Activated naive CD4-positive, alpha-beta T cell treated with anti-CD3 and anti-CD28 coated beads, Interleukin-2, amount 10 ng/mL, durations not matched to agents 7 days and 5 days (primary cell): ENCODE results near the gene DERL2.
"Not testable (repeated sequence)": the region's sequence is repeated elsewhere in the genome, so short reads cannot be mapped to it uniquely, and the experiment has no call there.

ENCODE experiments used
- CTCF ChIA-PET: fragments of 350-600 bp; sonication (Branson Sonifier 250); formaldehyde crosslinking; loops from one replicate; lab custom pipeline; 2021; ENCODE audit warnings: antibody characterized with exemption; lab: Charles Lee
- DNase-seq: peaks from one replicate; pipeline ENCODE4 v3.0.0-alpha.2; 2020
- H3K27ac Mint-ChIP-seq: one replicate; pipeline ENCODE4 v1.8.0; 2021; ENCODE audit warnings: mild to moderate bottlenecking, moderate library complexity, mixed read lengths
- H3K27me3 Mint-ChIP-seq: one replicate; pipeline ENCODE4 v1.8.0; 2021; ENCODE audit warnings: mild to moderate bottlenecking, mixed read lengths
- H3K36me3 Mint-ChIP-seq: one replicate; pipeline ENCODE4 v1.8.0; 2021; ENCODE audit warnings: mixed read lengths
- H3K4me1 Mint-ChIP-seq: one replicate; pipeline ENCODE4 v1.8.0; 2021; ENCODE audit warnings: mixed read lengths
- H3K4me3 Mint-ChIP-seq: one replicate; pipeline ENCODE4 v1.8.0; 2021; ENCODE audit warnings: mild to moderate bottlenecking, moderate library complexity, mixed read lengths
- H3K9me3 Mint-ChIP-seq: one replicate; pipeline ENCODE4 v1.8.0; 2021; ENCODE audit warnings: mixed read lengths

Gene DERL2

DNA sequence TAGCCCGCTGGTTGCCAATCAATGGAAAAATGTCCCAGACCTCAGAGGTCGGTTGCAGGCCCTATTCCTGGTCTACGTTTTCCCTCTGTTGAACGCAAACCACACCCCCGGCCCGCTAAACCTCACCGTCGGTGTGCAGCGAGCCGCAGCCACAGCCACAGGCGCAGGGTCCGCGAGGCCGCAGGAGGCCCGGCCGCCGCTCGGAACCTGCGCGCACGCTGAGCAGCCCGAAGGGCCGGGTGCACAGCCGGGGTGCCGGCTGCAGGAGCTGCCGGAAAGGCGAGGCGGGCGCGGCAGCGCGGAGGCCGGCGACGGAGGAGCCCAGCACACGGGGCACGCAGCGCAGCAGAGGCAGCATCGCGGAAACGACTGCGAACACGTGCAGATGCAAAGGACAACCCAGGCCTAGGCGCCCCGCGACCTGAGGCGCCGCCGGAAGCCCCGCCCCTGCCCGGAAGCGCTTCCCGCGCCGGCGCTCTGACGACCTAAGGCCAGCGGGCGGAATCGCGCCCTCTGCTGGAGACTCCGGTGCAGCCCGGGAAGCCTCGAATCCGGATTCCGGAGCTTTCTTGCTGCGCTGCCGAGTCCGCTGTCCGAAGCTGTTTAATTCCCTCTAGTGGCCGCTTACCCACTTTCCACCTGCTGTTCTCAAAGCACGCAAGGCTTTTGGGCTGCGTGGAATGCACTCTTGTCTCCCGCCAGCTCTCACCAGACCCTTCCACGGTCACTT lies 47.1 kb downstream of the DERL2 start, which contains the start of gene C1QBP:
Gene C1QBP, minus strand, starts transcription at position 440 of the 730 bp plus-strand sequence. Its CDS starts 82 bp downstream, at position 358.
- CTCF ChIA-PET, result interaction anchor here (0.7 to 2.9 kb wide), 22 partner anchors 7 to 190 kb away, joined by 3 to 11 read pairs (median 4); partner anchors contain the start of genes DHX33, NUP88 and RPAIN
- DNase-seq, result peak; percentile 94
- peak within 1 kb of the TSS; percentile 90 for H3K27ac Mint-ChIP-seq
- peak within 1 kb of the TSS; percentile 82 for H3K4me3 Mint-ChIP-seq
- H3K9me3 Mint-ChIP-seq, result no peaks in the 10 kb centered on the region
- H3K36me3 Mint-ChIP-seq, result peaks cover 38% of the 10 kb centered on the region
- no peaks in the 10 kb centered on the region for H3K27me3 Mint-ChIP-seq
- peaks cover 43% of the 10 kb centered on the region for H3K4me1 Mint-ChIP-seq

DNA sequence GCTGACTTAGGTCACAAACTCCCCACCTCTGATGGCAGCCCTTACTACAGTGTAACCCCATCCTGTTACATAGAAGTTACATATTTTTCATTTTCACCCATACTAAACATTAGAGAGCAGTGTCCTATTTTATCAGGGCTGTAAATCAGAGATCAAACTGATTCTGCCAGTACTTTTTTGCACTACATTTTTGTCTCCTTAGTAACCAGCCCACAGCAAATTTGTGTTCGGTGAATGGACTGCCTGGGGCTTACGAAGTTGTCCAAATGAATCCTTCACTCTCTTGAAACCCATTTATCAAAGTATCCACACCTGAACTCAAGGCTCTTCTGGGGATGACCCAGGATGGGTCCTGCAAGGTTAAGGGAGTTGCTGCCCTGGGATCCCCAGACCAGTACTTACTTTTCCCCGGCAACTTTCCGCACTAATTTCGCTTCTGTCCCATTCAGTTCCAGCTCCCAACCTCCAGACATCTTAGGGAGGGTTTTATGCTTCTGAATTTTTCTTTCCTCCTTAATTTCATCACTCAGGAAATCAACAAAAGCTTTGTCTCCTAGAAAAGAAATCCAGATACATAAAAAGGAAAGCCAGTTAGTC lies 48.2 kb downstream of the DERL2 start:
- peaks cover 46% of the 10 kb centered on the region for H3K36me3 Mint-ChIP-seq
- CTCF ChIA-PET, result interaction anchor here (1.1 to 2.2 kb wide), 2 partner anchors 9 to 12 kb away, joined by 3 to 10 read pairs; no protein-coding TSS in a partner anchor
- peak overlapping the region; percentile 82 for H3K4me3 Mint-ChIP-seq
- peak overlapping the region; percentile 90 for H3K27ac Mint-ChIP-seq
- DNase-seq, result no peak
- H3K27me3 Mint-ChIP-seq, result no peaks in the 10 kb centered on the region
- no peaks in the 10 kb centered on the region for H3K9me3 Mint-ChIP-seq
- peaks cover 43% of the 10 kb centered on the region for H3K4me1 Mint-ChIP-seq

DNA sequence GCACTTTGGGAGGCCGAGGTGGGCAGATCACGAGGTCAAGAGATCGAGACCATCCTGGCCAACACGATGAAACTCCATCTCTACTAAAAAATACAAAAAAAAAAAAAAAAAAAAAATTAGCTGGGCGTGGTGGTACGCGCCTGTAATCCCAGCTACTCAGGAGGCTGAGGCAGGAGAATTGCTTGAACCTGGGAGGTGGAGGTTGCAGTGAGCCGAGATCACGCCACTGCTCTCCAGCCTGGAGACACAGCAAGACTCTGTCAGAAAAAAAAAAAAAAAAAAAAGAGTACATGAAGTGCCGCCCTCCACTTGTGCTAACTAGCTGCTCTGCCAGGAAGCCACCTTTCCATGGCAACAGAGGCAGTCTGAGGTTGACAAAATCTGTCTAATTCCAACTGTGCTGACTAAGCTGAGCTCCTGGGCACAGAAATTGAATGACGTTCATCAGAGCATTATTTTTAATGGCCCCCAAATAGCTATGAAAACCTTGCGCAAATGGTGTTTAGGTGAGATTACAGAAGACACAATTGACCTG lies 50.1 kb downstream of the DERL2 start:
- Mint-ChIP-seq H3K36me3 (peaks cover 57% of the 10 kb centered on the region), H3K27ac (peak overlapping the region; percentile 6), H3K4me1 (peaks cover 43% of the 10 kb centered on the region)
- H3K27me3 Mint-ChIP-seq, CTCF ChIA-PET, DNase-seq, H3K4me3 Mint-ChIP-seq, H3K9me3 Mint-ChIP-seq: not testable (repeated sequence)

GRCh38 chr17:5434984-5435383 lies 51.0 kb downstream of the DERL2 start:
- H3K36me3 Mint-ChIP-seq, result peaks cover 61% of the 10 kb centered on the region
- H3K4me1 Mint-ChIP-seq, result peaks cover 45% of the 10 kb centered on the region
- H3K4me3 Mint-ChIP-seq, result no peak overlapping the region
- H3K9me3 Mint-ChIP-seq, result no peaks in the 10 kb centered on the region
- no peak for DNase-seq
- H3K27ac Mint-ChIP-seq, result peak overlapping the region; percentile 55
- CTCF ChIA-PET, result no interaction called here
- H3K27me3 Mint-ChIP-seq, result no peaks in the 10 kb centered on the region

GRCh38 chr17:5431949-5432556 lies 53.9 kb downstream of the DERL2 start:
- peaks cover 22% of the 10 kb centered on the region for H3K4me1 Mint-ChIP-seq
- H3K27ac Mint-ChIP-seq, result peak overlapping the region; percentile 3
- H3K4me3 Mint-ChIP-seq, result no peak overlapping the region
- no peaks in the 10 kb centered on the region for H3K27me3 Mint-ChIP-seq
- DNase-seq, result no peak
- no peaks in the 10 kb centered on the region for H3K9me3 Mint-ChIP-seq
- CTCF ChIA-PET, result interaction anchor here (1.2 to 2.8 kb wide), 2 partner anchors 8 to 17 kb away, joined by 3 to 11 read pairs; partner anchors contain the start of gene C1QBP
- peaks cover 68% of the 10 kb centered on the region for H3K36me3 Mint-ChIP-seq

GRCh38 chr17:5431234-5431633 lies 54.7 kb downstream of the DERL2 start:
- CTCF ChIA-PET, result interaction anchor here (0.7 to 2.8 kb wide), 2 partner anchors 9 to 183 kb away, joined by 3 to 11 read pairs; partner anchors contain the start of gene C1QBP
- not testable (repeated sequence) for DNase-seq, H3K9me3 Mint-ChIP-seq, H3K27me3 Mint-ChIP-seq, H3K4me3 Mint-ChIP-seq
- Mint-ChIP-seq H3K27ac (peak overlapping the region; percentile 29), H3K4me1 (peaks cover 13% of the 10 kb centered on the region), H3K36me3 (peaks cover 61% of the 10 kb centered on the region)

- no peaks in the 10 kb centered on the region for H3K9me3 Mint-ChIP-seq
- peaks cover 9% of the 10 kb centered on the region for H3K4me1 Mint-ChIP-seq
- CTCF ChIA-PET, result interaction anchor here (2.8 kb wide), 1 partner anchor 10 kb away, joined by 11 read pairs; the partner anchor contains the start of gene C1QBP
- peaks cover 63% of the 10 kb centered on the region for H3K36me3 Mint-ChIP-seq
- H3K27me3 Mint-ChIP-seq, result no peaks in the 10 kb centered on the region
- no peak for DNase-seq
- no peak overlapping the region for H3K4me3 Mint-ChIP-seq
- peak overlapping the region; percentile 60 for H3K27ac Mint-ChIP-seq
These were observed 55.5 kb downstream of the DERL2 start for GRCh38 chr17:5430413-5430999.

DNA sequence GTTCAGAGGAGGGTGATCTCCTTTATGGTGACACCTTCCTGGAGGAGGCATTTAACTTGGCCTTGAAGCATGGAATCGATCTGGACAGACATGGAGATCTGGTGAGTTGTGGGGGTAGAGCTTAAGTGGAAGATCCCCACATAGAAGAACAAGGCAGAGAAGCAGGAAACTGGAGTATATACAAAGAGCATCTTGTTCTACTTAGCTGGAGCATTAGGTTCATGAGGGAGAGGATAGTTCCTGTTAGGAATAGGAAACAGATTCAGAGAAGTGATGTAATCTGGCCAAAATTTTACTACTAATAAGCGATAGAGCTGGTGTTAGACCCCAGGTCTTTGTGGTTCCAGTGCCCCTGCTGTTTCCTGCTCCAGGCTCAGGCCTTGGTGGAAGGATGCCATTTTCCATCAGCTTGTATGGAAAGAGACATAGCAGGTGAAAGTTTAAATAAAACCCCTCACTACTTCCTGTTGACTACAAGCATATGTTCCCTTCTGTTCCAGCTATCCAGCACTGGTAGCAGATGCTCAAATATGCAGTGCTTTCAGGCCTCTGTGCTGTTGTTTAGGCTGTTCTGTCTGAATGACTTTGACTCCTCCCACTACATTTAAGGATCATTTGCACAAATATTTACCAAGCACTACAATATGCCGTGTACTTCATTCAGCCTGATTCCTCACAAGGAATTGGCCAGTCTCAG lies 56.6 kb downstream of the DERL2 start:
- H3K27me3 Mint-ChIP-seq, result no peaks in the 10 kb centered on the region
- peaks cover 60% of the 10 kb centered on the region for H3K36me3 Mint-ChIP-seq
- peaks cover 5% of the 10 kb centered on the region for H3K4me1 Mint-ChIP-seq
- H3K4me3 Mint-ChIP-seq, result no peak overlapping the region
- no peak for DNase-seq
- no peak overlapping the region for H3K27ac Mint-ChIP-seq
- H3K9me3 Mint-ChIP-seq, result no peaks in the 10 kb centered on the region
- CTCF ChIA-PET, result interaction anchor here (1.0 kb wide), 2 partner anchors 8 to 10 kb away, joined by 3 to 4 read pairs; partner anchors contain the start of gene C1QBP

- H3K27ac Mint-ChIP-seq, result no peak overlapping the region
- no peaks in the 10 kb centered on the region for H3K9me3 Mint-ChIP-seq
- H3K4me1 Mint-ChIP-seq, result peaks cover 27% of the 10 kb centered on the region
- peaks cover 49% of the 10 kb centered on the region for H3K36me3 Mint-ChIP-seq
- no peak overlapping the region for H3K4me3 Mint-ChIP-seq
- CTCF ChIA-PET, result no interaction called here
- no peaks in the 10 kb centered on the region for H3K27me3 Mint-ChIP-seq
- DNase-seq, result no peak
These were observed 60.2 kb downstream of the DERL2 start for GRCh38 chr17:5425826-5426225.

GRCh38 chr17:5424909-5425308 lies 61.1 kb downstream of the DERL2 start:
- H3K4me1 Mint-ChIP-seq, result peaks cover 30% of the 10 kb centered on the region
- H3K4me3 Mint-ChIP-seq, result no peak overlapping the region
- no peaks in the 10 kb centered on the region for H3K9me3 Mint-ChIP-seq
- H3K27me3 Mint-ChIP-seq, result no peaks in the 10 kb centered on the region
- DNase-seq, result no peak
- peaks cover 48% of the 10 kb centered on the region for H3K36me3 Mint-ChIP-seq
- CTCF ChIA-PET, result no interaction called here
- no peak overlapping the region for H3K27ac Mint-ChIP-seq

GRCh38 chr17:5422505-5422904 lies 63.5 kb downstream of the DERL2 start:
- DNase-seq, result no peak
- H3K9me3 Mint-ChIP-seq, result no peaks in the 10 kb centered on the region
- H3K36me3 Mint-ChIP-seq, result peaks cover 40% of the 10 kb centered on the region
- no peak overlapping the region for H3K27ac Mint-ChIP-seq
- CTCF ChIA-PET, result interaction anchor here (1.0 kb wide), 1 partner anchor 17 kb away, joined by 4 read pairs; no protein-coding TSS in a partner anchor
- no peak overlapping the region for H3K4me3 Mint-ChIP-seq
- peaks cover 38% of the 10 kb centered on the region for H3K4me1 Mint-ChIP-seq
- H3K27me3 Mint-ChIP-seq, result peaks cover 4% of the 10 kb centered on the region
